HS-27A (cell line): Measurements from ENCODE around the gene UCHL5.
A peak's percentile ranks its signal among the peaks of the same experiment; 100 is the strongest.

ENCODE experiments used
- DNase-seq: peaks from one replicate; pipeline ENCODE4 v3.0.0-alpha.2; 2012; ENCODE audit warnings: low read depth, missing footprints

Gene UCHL5, protein sequence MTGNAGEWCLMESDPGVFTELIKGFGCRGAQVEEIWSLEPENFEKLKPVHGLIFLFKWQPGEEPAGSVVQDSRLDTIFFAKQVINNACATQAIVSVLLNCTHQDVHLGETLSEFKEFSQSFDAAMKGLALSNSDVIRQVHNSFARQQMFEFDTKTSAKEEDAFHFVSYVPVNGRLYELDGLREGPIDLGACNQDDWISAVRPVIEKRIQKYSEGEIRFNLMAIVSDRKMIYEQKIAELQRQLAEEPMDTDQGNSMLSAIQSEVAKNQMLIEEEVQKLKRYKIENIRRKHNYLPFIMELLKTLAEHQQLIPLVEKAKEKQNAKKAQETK

DNA sequence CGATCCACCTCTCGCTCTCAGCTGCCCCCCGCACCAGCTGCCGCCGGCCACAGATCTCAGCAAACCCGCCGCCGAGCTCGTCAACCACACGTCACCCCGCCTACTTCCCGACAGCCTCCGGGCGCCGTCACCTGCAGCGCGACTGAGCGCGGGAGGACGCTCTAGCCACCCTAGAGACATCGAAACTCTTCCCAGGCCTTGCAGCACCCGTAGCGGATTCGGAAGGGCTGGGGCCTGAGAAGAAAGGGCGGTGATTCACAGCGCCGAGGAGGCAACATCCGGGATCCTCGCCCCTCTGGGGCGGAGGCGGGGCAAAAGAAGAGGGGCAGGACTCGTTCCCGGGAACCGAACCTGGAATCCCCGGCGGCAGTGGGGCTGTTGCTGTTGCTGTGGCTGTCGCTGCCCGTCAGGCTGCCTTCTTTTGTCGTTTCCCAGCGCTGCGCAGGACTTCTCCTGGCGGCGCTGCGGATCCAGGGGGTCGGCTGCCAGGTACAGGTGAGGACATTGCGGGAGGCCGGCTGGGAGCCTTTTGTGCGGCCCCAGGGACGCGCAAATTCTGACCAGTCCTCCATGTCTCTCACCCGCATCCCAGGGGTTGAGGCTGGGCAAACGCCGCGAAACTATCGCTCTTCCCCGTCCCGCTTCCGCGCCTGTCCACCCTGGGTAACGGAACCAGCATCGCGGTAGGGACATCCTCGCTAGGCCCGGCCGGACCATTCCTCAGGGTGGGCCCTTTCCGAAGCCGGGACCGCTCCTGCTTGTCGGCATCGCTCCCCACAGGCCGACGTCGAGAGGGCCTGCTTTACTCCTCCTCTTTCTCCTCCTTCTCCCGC, at the start of gene UCHL5, which contains the start of gene RO60:
Gene UCHL5, minus strand, starts transcription at position 79 of the 833 bp plus-strand sequence. CDS start 100 bp downstream, outside the sequence.
Gene RO60, plus strand, starts transcription at position 331 of the 833 bp plus-strand sequence. CDS start 9,443 bp downstream, outside the sequence.
- peak; percentile 89 for DNase-seq

DNA sequence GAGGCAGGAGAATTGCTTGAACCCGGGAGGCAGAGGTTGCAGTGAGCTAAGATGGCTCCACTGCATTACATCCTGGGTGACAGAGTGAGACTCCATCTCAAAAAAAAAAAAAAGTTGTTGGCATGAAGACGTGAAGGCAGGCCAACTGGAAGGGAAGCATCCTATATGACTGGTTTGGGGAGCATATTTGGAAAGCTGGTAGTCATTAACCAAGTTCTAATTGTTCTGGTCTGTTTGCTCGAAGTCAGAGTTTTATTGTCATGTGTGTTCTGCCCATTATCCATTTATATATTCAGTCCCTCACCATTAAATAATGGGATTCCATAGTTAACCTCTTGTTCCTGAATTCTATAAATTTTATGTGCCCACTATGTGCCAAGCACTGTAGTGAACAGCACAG, 49.3 kb upstream of the UCHL5 start:
- DNase-seq = no peak

DNA sequence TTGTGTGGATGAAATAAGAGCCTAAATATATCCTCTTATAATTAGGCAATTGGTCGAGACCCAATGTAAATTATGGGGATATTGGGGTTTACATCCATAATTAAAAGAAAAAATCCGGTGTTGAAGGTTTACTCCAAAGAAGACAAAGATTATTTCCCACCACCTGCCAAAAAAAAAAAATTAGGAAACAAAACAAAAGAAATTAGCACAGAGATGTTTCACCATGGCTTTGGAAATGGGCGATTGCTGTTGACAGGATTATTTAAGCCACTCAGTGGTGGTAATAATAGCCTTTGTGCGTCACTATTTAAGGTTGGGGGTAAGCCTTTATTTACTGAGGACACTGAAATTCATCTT, 46.6 kb upstream of the UCHL5 start:
- no peak for DNase-seq

GRCh38 chr1:193104907-193105820, 46.0 kb upstream of the UCHL5 start, which contains the start of gene GLRX2:
Gene GLRX2, minus strand, starts transcription at chr1:193105414. Its CDS starts 32 bp downstream, at chr1:193105382.
- peak; percentile 67 for DNase-seq

- no peak for DNase-seq
Measured at GRCh38 chr1:193104502-193104906, 45.3 kb upstream of the UCHL5 start.

DNA sequence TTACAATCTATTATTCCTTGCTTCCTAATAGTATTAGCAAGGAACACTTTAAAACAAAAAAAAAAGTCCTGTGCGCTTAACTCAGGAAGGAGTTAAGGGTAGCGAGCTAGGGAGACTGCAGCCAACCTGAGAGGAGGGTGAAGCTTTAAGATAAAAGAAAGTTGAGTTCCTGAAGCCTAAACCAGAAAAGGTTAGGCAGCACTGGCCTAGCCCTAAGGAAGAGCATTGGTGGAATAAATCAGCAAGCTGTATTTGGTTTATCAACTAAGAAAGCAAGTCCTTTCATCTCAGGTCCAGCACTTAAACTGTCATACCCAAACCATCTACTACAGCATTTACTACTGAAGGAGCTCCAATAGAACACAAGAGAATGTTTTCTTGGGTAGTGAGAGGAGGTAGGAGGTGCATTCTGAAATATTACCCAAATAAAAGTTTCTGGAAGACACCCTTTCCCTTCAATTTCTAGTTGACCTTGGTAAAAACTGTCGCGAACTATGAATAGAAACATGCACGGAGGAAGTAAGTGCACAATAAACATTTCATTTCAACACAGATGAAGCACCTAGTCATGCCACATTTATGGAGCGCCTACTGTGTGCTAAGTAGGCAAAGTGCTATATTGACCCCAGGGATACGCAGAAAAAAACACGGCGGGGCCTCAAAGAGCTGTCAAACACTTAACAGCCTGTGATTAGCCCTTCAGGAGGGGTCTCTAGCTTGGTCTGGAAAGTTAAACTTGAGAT, 44.8 kb upstream of the UCHL5 start:
- no peak for DNase-seq

GRCh38 chr1:193102662-193103061, 43.5 kb upstream of the UCHL5 start:
- no peak for DNase-seq

- DNase-seq = no peak
Measured at GRCh38 chr1:193094112-193094511, 35.0 kb upstream of the UCHL5 start.

GRCh38 chr1:193090865-193091264, 31.7 kb upstream of the UCHL5 start:
- DNase-seq = no peak

DNA sequence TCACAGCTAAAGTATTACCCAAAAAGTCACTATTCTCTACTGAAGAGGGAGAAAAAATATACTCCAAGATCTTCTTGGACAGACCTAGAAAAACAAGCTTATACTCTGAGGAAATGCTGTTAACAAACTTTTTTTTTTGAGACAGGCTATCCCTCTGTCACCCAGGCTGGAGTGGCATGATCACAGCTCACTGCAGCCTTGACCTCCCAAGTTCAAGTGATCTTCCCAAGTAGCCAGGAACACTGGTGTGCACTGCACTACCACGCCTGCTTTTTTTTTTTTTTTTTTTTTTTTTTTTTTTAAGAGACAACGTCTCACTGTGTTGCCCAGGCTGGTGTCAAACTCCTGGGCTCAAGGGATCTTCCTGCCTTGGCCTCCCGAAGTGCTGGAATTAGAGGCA, 28.7 kb upstream of the UCHL5 start:
- DNase-seq = no peak

DNA sequence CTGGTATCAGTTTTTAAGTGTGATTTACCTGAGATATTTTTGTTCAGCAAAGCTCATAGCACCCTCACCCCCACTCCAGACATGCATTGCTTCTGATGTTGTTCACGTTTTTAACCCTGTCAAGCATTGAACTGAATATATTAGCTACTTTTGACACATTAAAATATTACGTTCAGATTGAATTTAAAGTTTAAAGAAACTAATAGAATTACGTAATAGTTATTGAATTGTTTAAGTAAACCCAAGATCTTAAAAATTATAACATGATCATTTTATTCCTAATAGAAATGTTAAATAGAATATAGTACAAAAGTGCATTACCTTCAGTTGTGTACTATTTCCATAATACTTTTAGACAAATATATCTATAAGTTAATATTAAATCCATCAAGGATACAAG, 27.2 kb upstream of the UCHL5 start:
- DNase-seq = no peak

DNA sequence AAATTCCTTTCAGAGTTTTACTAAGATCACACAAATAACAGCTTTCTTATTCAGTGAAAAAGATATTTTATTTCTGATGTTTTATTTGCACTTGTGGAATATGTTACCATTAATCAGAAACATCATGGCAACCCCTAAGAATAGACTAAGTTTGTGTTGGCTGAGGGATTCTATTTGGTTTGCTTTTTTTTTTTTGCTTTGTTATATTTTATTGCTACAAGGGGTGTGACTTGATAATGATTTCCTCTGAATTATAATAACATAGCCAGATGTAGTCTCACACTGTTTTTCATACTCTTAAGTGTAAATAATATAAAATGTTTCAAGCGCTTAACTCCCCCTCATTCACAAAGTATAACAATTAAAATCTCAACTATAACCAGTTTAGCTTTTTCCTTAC, 26.1 kb upstream of the UCHL5 start:
- DNase-seq = no peak

DNA sequence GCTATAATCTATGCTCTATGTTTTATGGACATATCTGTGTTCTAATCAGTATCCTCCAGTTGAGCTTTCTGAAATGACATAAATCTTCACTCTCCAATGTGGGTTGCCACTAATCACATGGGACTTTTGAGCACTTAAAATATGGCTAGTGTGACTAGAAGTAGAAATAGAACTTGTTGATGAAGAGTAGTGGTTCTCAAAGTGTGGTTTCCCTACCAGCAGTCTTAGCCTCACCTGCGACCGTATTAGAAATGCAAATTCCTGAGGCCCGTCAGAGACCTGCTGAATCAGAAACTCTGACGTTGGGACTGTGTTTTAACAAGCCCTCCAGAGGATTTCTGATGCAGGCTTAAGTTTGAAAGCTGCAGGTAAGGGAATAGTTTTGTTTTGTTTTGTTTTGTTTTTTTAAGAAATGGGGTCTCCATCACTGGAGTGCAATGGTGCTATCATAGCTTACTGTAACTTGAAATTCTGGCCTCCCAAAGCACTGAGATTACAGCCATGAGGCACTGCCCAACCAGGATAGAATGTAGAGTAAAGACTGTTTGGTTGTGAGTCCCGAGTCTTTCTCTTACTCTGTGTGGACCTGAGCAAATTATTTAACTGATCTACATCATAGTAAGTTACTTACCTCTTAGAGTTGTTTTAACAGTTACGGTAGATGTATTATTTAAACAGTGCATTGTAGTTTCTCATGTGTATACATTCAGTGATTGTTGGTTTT, 24.4 kb upstream of the UCHL5 start:
- DNase-seq = no peak

DNA sequence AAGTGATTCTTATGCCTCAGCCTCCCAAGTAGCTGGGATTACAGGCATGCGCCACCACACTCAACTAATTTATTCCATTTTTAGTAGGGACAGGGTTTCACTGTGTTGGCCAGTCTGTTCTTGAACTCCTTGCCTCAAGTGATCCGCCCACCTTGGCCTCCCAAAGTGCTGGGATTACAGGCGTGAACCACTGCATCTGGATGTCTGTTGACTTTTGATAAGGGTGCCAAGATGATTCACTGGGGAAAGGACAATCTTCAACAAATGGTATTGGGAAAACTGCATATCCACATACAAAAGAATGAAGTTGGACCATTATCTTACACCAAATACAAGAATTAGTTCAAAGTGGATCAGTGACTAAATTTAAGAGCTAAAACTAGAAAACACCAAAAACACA, 20.0 kb upstream of the UCHL5 start:
- no peak for DNase-seq

DNA sequence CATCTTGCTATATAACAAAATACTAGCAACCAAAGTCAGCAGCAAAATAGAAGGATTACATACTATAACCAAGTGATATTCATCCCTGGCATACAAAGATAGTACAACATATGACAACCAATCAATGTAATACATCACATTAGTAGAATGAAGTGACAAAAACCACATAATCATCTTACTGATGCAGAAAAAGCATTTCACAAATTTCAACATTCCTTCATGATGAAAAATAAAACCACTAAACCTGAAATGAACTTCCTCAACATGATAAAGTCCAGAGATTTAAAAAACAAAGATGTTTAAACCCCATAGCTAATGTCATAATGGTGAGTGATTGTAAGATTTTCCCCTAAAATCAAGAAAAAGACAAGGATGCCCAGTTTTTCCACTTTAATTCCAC, 18.8 kb upstream of the UCHL5 start:
- DNase-seq = no peak

- DNase-seq = no peak
Measured at GRCh38 chr1:193070942-193071341, 11.8 kb upstream of the UCHL5 start.

GRCh38 chr1:193070386-193070753, 11.2 kb upstream of the UCHL5 start:
- no peak for DNase-seq

- no peak for DNase-seq
Measured at GRCh38 chr1:193069748-193070385, 10.7 kb upstream of the UCHL5 start.

DNA sequence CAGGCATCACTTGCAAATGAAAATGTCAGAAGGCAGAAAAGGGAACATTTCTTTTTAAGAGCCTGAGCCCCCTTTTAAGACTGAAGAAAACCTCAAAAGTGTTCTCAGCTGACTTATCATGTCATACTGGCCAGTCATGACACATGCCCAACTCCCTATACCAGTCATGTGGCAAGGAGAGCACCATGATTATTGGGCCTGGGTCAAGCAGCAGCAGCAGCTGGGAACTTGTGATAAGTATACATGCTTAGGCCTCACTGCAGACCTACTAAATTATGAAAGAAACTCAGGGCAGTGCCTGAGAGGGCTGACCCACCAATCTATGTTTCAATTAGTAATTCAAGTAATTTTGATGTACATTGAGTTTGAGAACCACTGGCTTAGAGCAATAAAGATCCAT, 8.9 kb upstream of the UCHL5 start:
- DNase-seq = no peak

- no peak for DNase-seq
Measured at GRCh38 chr1:193066606-193067005, 7.4 kb upstream of the UCHL5 start.
